Adrenal gland (tissue), 12 donors: Measurements from ENCODE around the gene SLC35A4. TPM values are rescaled to one million over a fixed set of nuclear protein-coding genes. Genes with fewer than 3 reads are reported as not detected.
A peak's percentile ranks its signal among the peaks of the same experiment; 100 is the strongest.

Source experiments
- DNase-seq, 7 donors: peaks; one replicate each; pipeline ENCODE4 v3.0.0-alpha.2; 2019 to 2020
- H3K27ac ChIP-seq, 5 donors: fragments of 200-600 bp; sonication (generic) in 4 of 5; 1 replicate in 3 of 5; 2 replicates in 2 of 5; pipeline versions ENCODE4 v1.5.1 to v1.8.0; 2016 to 2020; ENCODE audit warnings: mild to moderate bottlenecking in 1 of 5
- H3K27me3 ChIP-seq: fragments of 200-600 bp; 2 replicates; pipeline ENCODE4 v1.8.0; 2021
- H3K36me3 ChIP-seq, 2 donors: fragments of 200-600 bp; replicated peaks in 1 of 2; 1 replicate in 1 of 2; 2 replicates in 1 of 2; pipeline versions ENCODE4 v1.5.1 to v1.8.0; 2018 to 2022
- H3K4me1 ChIP-seq, 2 donors: fragments of 200-600 bp; replicated peaks in 1 of 2; 1 replicate in 1 of 2; 2 replicates in 1 of 2; pipeline versions ENCODE4 v1.5.1 to v1.8.0; 2018 to 2021
- H3K4me3 ChIP-seq, 4 donors: fragments of 200-600 bp; sonication (generic) in 3 of 4; one replicate each; pipeline ENCODE4 v1.5.1; 2016 to 2018
- H3K9me3 ChIP-seq, 3 donors: fragments of 200-600 bp; sonication (generic) in 1 of 3; replicated peaks in 1 of 3; 1 replicate in 2 of 3; 2 replicates in 1 of 3; pipeline versions ENCODE4 v1.5.1 to v1.8.0; 2016 to 2021
- CTCF ChIP-seq, 6 experiments: fragments of 450-650 bp in 4 of 6; fragments of 200-600 bp in 2 of 6; sonication (generic) in 1 of 6; IDR thresholded peaks; 1 replicate in 5 of 6; 2 replicates in 1 of 6; pipeline versions ENCODE4 v1.5.1 to v1.8.0; 2016 to 2021; ENCODE audit warnings: antibody characterized with exemption in 6 of 6, mild to moderate bottlenecking in 2 of 6, moderate library complexity in 1 of 6
- POLR2A ChIP-seq, 2 donors: fragments of 450-650 bp; IDR thresholded peaks; one replicate each; pipeline ENCODE4 v1.6.1; 2017; ENCODE audit warnings: antibody characterized with exemption in 2 of 2, mild to moderate bottlenecking in 2 of 2, moderate library complexity in 1 of 2
- WGBS, 4 donors: extraction: QIAGEN DNeasy Blood & Tissue Kit in 2 of 4; methylation state at CpG; one replicate each; pipeline versions ENCODE4 v1.1.5 to v1.1.7; 2013 to 2017; 5-methylcytosine and 5-hydroxymethylcytosine counted together
- intact Hi-C, 2 donors: fragments of 100-400 bp; cut with DNase I; formaldehyde crosslinking; loops; one replicate each; pipeline versions ENCODE4 v1.14.1 to v1.15.0; 2022 to 2023
- polyA plus RNA-seq, 3 donors: library from polyadenylated mRNA; stranded (reverse); fragments of 200-250 nt in 2 of 3; fragments of 350-450 nt in 1 of 3; fragmentation: Illumina TruSeq in 1 of 3; extraction: RNeasy Lipid Tissue Mini Kit (QIAGEN cat#74804) in 1 of 3; gene quantifications; one replicate each; pipeline ENCODE4 v1.2.3, GENCODE V29; 2013 to 2014
- total RNA-seq, 9 donors: library from RNA; depleted of rRNA in 4 of 9; stranded (reverse); fragments of >200 nt in 4 of 9; fragments of 120-200 nt in 1 of 9; fragmentation: NEBNext Ultra II Directional in 1 of 9; extraction: Animal tissue kit (Norgen Biotek cat#: 25700) in 1 of 9; gene quantifications; one replicate each; pipeline versions ENCODE4 v1.1.0 to v1.2.4, GENCODE V29; 2013 to 2023
- donor health status: healthy with polysubstance abuse.
- donor health status: Bipolar disorder and iron deficiency.
- donor health status: DM: yes; HTN: yes; CAD: no.
- donor health status: DM: no; HTN: no; CAD: no.
- donor health status: DM: no; HTN: no; CAD: no.
- donor health status: DM: yes; HTN: yes; CAD: no.

SLC35A4 gene
- total and polyA plus RNA-seq, 12 donors: 17.3 to 135 (median 82.2) TPM

- peak in 6 of 7 donors; percentile 63 to 78 (median 74) for DNase-seq
- no peaks in the 10 kb centered on the region for H3K9me3 ChIP-seq
- H3K4me1 ChIP-seq: peaks cover 31 to 41% of the 10 kb centered on the region in 2 donors
- H3K27me3 ChIP-seq: no peaks in the 10 kb centered on the region
- no peak overlapping the region for H3K4me3 ChIP-seq
- intact Hi-C loops: loop anchor here in 1 of 2 donors (10.0 kb wide), 1 partner anchor 148 kb away; the partner anchor contains the start of genes HARS1 and HARS2
- WGBS, 4 donors: 32 to 51% (median 37%) methylated on average over 9 to 13 of the region's 13 CpGs
- H3K36me3 ChIP-seq: peaks cover 0 to 58% of the 10 kb centered on the region in 2 donors
- peak overlapping the region; percentile 85 to 99 (median 99) for H3K27ac ChIP-seq
- TF ChIP-seq POLR2A (IDR thresholded peaks at IDR 0.05): no peak
Measured at GRCh38 chr5:140546851-140547507, 17.6 kb upstream of the SLC35A4 start.

GRCh38 chr5:140547508-140548299 is 16.9 kb upstream of the SLC35A4 start, which contains the start of gene EIF4EBP3:
Gene EIF4EBP3, plus strand, starts transcription at chr5:140547662. Its CDS starts 76 bp downstream, at chr5:140547738.
- no peaks in the 10 kb centered on the region for H3K9me3 ChIP-seq
- H3K4me1 ChIP-seq: peaks cover 31 to 41% of the 10 kb centered on the region in 2 donors
- intact Hi-C loops: loop anchor here in 1 of 2 donors (10.0 kb wide), 1 partner anchor 147 kb away; the partner anchor contains the start of genes HARS1 and HARS2
- H3K36me3 ChIP-seq: peaks cover 0 to 54% of the 10 kb centered on the region in 2 donors
- WGBS, 4 donors: 0 to 2% (median 1%) methylated on average over 32 to 52 of the region's 52 CpGs
- peak within 1 kb of the TSS; percentile 85 to 99 (median 99) for H3K27ac ChIP-seq
- TF ChIP-seq POLR2A (IDR thresholded peaks at IDR 0.05) (peak; percentile 74 to 96), CTCF (IDR thresholded peaks at IDR 0.05) (peak; percentile 33 to 93 (median 88))
- no peaks in the 10 kb centered on the region for H3K27me3 ChIP-seq
- peak; percentile 97 to 99 (median 99) for DNase-seq
- H3K4me3 ChIP-seq: peak within 1 kb of the TSS in 3 of 4 donors; percentile 33 to 53 (median 41)

GRCh38 chr5:140548300-140548688 is 16.3 kb upstream of the SLC35A4 start:
- Histone ChIP-seq H3K4me1 (peaks cover 31 to 45% of the 10 kb centered on the region in 2 donors), H3K4me3 (peak overlapping the region in 2 of 4 donors; percentile 33 to 53), H3K9me3 (no peaks in the 10 kb centered on the region), H3K27ac (peak overlapping the region; percentile 85 to 99 (median 99)), H3K27me3 (no peaks in the 10 kb centered on the region), H3K36me3 (peaks cover 0 to 48% of the 10 kb centered on the region in 2 donors)
- intact Hi-C loops: loop anchor here in 1 of 2 donors (10.0 kb wide), 1 partner anchor 147 kb away; the partner anchor contains the start of genes HARS1 and HARS2
- WGBS, 4 donors: 0 to 6% (median 2%) methylated on average over 5 of the region's 5 CpGs
- DNase-seq: no peak
- TF ChIP-seq POLR2A (IDR thresholded peaks at IDR 0.05) (no peak), CTCF (IDR thresholded peaks at IDR 0.05) (no peak)

GRCh38 chr5:140548791-140549190 is 15.8 kb upstream of the SLC35A4 start:
- Histone ChIP-seq H3K4me3 (peak overlapping the region in 1 of 4 donors; percentile 53), H3K4me1 (peaks cover 31 to 50% of the 10 kb centered on the region in 2 donors), H3K27me3 (no peaks in the 10 kb centered on the region), H3K36me3 (peaks cover 0 to 43% of the 10 kb centered on the region in 2 donors), H3K9me3 (no peaks in the 10 kb centered on the region), H3K27ac (peak overlapping the region; percentile 85 to 99 (median 99))
- peak in 1 of 7 donors; percentile 58 for DNase-seq
- intact Hi-C loops: loop anchor here in 1 of 2 donors (10.0 kb wide), 1 partner anchor 146 kb away; the partner anchor contains the start of genes HARS1 and HARS2
- TF ChIP-seq CTCF (IDR thresholded peaks at IDR 0.05): no peak
- no peak for TF ChIP-seq POLR2A (IDR thresholded peaks at IDR 0.05)
- 81 to 92% (median 84%) methylated on average over 5 to 7 of the region's 7 CpGs for WGBS, 4 donors
